ENCODE results near the gene LSM10.

DNA sequence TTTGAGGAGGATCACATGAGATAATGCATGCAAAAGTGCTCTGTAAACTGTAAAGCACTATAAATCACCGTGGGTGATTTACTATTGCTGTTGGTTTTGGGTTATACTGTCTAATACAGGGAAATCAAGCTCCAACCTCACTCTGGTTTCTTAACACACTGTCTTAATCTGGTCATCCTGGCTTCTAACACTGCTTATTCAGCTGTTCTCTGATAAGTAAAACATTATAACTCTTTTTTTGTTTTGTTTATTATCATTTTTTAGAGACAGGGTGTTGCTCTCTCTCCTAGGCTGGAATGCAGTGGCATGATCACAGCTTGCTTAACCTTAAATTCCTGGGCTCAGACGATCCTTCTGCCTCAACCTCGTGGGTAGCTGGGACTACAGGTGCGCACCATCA, 21.9 kb upstream of the LSM10 start:
- TF ChIP-seq, protein P1, sequence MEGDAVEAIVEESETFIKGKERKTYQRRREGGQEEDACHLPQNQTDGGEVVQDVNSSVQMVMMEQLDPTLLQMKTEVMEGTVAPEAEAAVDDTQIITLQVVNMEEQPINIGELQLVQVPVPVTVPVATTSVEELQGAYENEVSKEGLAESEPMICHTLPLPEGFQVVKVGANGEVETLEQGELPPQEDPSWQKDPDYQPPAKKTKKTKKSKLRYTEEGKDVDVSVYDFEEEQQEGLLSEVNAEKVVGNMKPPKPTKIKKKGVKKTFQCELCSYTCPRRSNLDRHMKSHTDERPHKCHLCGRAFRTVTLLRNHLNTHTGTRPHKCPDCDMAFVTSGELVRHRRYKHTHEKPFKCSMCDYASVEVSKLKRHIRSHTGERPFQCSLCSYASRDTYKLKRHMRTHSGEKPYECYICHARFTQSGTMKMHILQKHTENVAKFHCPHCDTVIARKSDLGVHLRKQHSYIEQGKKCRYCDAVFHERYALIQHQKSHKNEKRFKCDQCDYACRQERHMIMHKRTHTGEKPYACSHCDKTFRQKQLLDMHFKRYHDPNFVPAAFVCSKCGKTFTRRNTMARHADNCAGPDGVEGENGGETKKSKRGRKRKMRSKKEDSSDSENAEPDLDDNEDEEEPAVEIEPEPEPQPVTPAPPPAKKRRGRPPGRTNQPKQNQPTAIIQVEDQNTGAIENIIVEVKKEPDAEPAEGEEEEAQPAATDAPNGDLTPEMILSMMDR (IDR thresholded peaks at IDR 0.05): no peak
- TF ChIP-seq EP300 (IDR thresholded peaks at IDR 0.05): no peak

Measured in stomach (tissue), 4 donors.